HCT116 (cell line): ENCODE measurements around the gene AGL. TPM values are rescaled to one million over a fixed set of nuclear protein-coding genes. Genes with fewer than 3 reads are reported as not detected.

Experiments used
- ATAC-seq: fragments of 200-7000 bp; cut with Tn5 transposase; 2 replicates; pipeline ENCODE4 v1.9.1; 2020; ENCODE audit warnings: mild to moderate bottlenecking, moderate library complexity
- BruUV-seq: library from RNA; stranded (reverse); fragments of 400-500 nt; replicated peaks from 2 replicates; lab custom pipeline; 2021; lab: Mats Ljungman, UMichigan
- CTCF ChIA-PET: fragments of 300-600 bp; sonication (Branson Sonifier 250); formaldehyde crosslinking; loops from one replicate; lab custom pipeline; 2021; ENCODE audit warnings: antibody characterized with exemption; lab: Charles Lee
- POLR2A ChIA-PET: fragments of 300-600, 350-600 bp; sonication (Branson Sonifier 250); formaldehyde crosslinking; loops from one replicate; lab custom pipeline; 2021; ENCODE audit warnings: antibody characterized with exemption; lab: Charles Lee
- RAD21 ChIA-PET, 2 experiments: fragments of 300-600 bp; sonication (Branson Sonifier 250); formaldehyde crosslinking; loops; one replicate each; lab custom pipeline; 2023; ENCODE audit warnings: low total read pairs in 2 of 2; ENCODE audit not compliant: uncharacterized antibody in 2 of 2, unreplicated experiment in 2 of 2, low non-redundant PET in 1 of 2; lab: Charles Lee
- DNase-seq: peaks from one replicate; pipeline ENCODE4 v3.0.0-alpha.2; 2010; ENCODE audit warnings: low read depth, low spot score
- H2AFZ ChIP-seq: fragments of 200-600 bp; shearing (Covaris generic), sonication (generic); 2 replicates; pipeline ENCODE4 v1.6.1; 2017; ENCODE audit warnings: low read depth, mixed run types, mixed read lengths, antibody characterized with exemption, low read length; ENCODE audit not compliant: poor library complexity, severe bottlenecking
- H3K27ac ChIP-seq: 2 replicates; pipeline ENCODE4 v1.5.1; 2012; ENCODE audit warnings: low read depth, low read length
- H3K27me3 ChIP-seq: fragments of 200-600 bp; sonication (generic); 2 replicates; pipeline ENCODE4 v1.6.1; 2016; ENCODE audit warnings: mixed run types, low read length, mixed read lengths; ENCODE audit not compliant: insufficient read depth
- H3K36me3 ChIP-seq, 2 experiments: fragments of 200-500 bp in 1 of 2; fragments of 200-600 bp in 1 of 2; sonication (Bioruptor generic) in 1 of 2; sonication (generic) in 1 of 2; 2 replicates each; pipeline versions ENCODE4 v1.5.1 to v1.6.1; 2014 to 2016; ENCODE audit warnings: low read length in 2 of 2, inconsistent platforms in 1 of 2, mixed read lengths in 1 of 2, mixed run types in 1 of 2; ENCODE audit not compliant: insufficient read depth in 2 of 2, control insufficient read depth in 1 of 2
- H3K4me1 ChIP-seq, 2 experiments: fragments of 200-600 bp in 1 of 2; sonication (generic) in 1 of 2; 2 replicates each; pipeline versions ENCODE4 v1.5.1 to v1.6.1; 2012 to 2017; ENCODE audit warnings: low read length in 2 of 2, inconsistent platforms in 1 of 2, mild to moderate bottlenecking in 1 of 2, mixed read lengths in 1 of 2, mixed run types in 1 of 2, moderate library complexity in 1 of 2; ENCODE audit not compliant: insufficient read depth in 2 of 2, control insufficient read depth in 1 of 2
- H3K4me2 ChIP-seq: fragments of 200-600 bp; sonication (generic); 2 replicates; pipeline ENCODE4 v1.6.1; 2017; ENCODE audit warnings: mixed run types, low read length, mixed read lengths
- H3K4me3 ChIP-seq, 2 experiments: fragments of 200-600 bp in 1 of 2; sonication (generic) in 1 of 2; replicated peaks in 1 of 2; 2 replicates each; pipeline ENCODE4 v1.5.1; 2011 to 2016; ENCODE audit warnings: low read length in 2 of 2, control low read depth in 1 of 2, low read depth in 1 of 2, mild to moderate bottlenecking in 1 of 2, mixed read lengths in 1 of 2, mixed run types in 1 of 2
- H3K79me2 ChIP-seq: fragments of 200-600 bp; sonication (generic); 2 replicates; pipeline ENCODE4 v1.6.1; 2017; ENCODE audit warnings: mild to moderate bottlenecking, mixed run types, low read length, moderate library complexity, mixed read lengths; ENCODE audit not compliant: insufficient read depth
- H3K9ac ChIP-seq: fragments of 200-600 bp; sonication (generic); 2 replicates; pipeline ENCODE4 v1.6.1; 2016; ENCODE audit warnings: low read length, mixed read lengths
- H3K9me2 ChIP-seq: fragments of 200-600 bp; sonication (generic), shearing (Covaris generic); 2 replicates; pipeline ENCODE4 v1.6.1; 2017; ENCODE audit warnings: mixed run types, mild to moderate bottlenecking, moderate library complexity; ENCODE audit not compliant: insufficient read depth
- H3K9me3 ChIP-seq, 2 experiments: fragments of 200-500 bp in 1 of 2; fragments of 200-600 bp in 1 of 2; sonication (Bioruptor generic) in 1 of 2; sonication (generic) in 1 of 2; 2 replicates each; pipeline ENCODE4 v1.6.1; 2014 to 2017; ENCODE audit warnings: low read length in 2 of 2, mixed read lengths in 2 of 2, inconsistent platforms in 1 of 2, low read depth in 1 of 2, mild to moderate bottlenecking in 1 of 2, mixed run types in 1 of 2, moderate library complexity in 1 of 2; ENCODE audit not compliant: control insufficient read depth in 1 of 2, insufficient read depth in 1 of 2
- H4K20me1 ChIP-seq: fragments of 200-600 bp; sonication (generic), shearing (Covaris generic); 2 replicates; pipeline ENCODE4 v1.6.1; 2017; ENCODE audit warnings: mixed run types, mild to moderate bottlenecking, moderate library complexity; ENCODE audit not compliant: insufficient read depth
- MAX ChIP-seq: IDR thresholded peaks from 2 replicates; pipeline ENCODE4 v1.6.1; 2012
- POLR2AphosphoS5 ChIP-seq: IDR thresholded peaks from 2 replicates; pipeline ENCODE4 v1.6.1; 2011; ENCODE audit warnings: mild to moderate bottlenecking, low read depth, low read length, moderate library complexity
- SRF ChIP-seq: IDR thresholded peaks from 2 replicates; pipeline ENCODE4 v1.6.1; 2012; ENCODE audit warnings: low read depth
- intact Hi-C: fragments of 100-400 bp; cut with micrococcal nuclease; formaldehyde crosslinking; loops from 2 replicates; pipeline ENCODE4 v1.10.0; 2022
- total RNA-seq: library from RNA; stranded (reverse); gene quantifications from one replicate; pipeline ENCODE4 v1.2.1, GENCODE V29; 2021; ENCODE audit not compliant: unreplicated experiment

AGL gene
- total RNA-seq, 1 experiment from 2014 or later, result 19.4 TPM

GRCh38 chr1:99825098-99825497 is 25.1 kb upstream of the AGL start:
- H3K9me3 ChIP-seq, result no peaks in the 10 kb centered on the region
- intact Hi-C loops, result no loop called here
- no peaks in the 10 kb centered on the region for H3K9me2 ChIP-seq
- ATAC-seq, result no peak
- POLR2A ChIA-PET, result no interaction called here
- H2AFZ ChIP-seq, result no peak overlapping the region
- BruUV-seq, result no TSS peak
- CTCF ChIA-PET, result interaction anchor here (0.6 kb wide), 1 partner anchor 632 kb away, joined by 3 read pairs; no protein-coding TSS in a partner anchor
- no peak overlapping the region for H3K27ac ChIP-seq
- no peaks in the 10 kb centered on the region for H3K36me3 ChIP-seq
- RAD21 ChIA-PET, result no interaction called here
- H3K4me3 ChIP-seq, result no peak overlapping the region
- H3K79me2 ChIP-seq, result no peaks in the 10 kb centered on the region
- H3K27me3 ChIP-seq, result no peaks in the 10 kb centered on the region
- no peaks in the 10 kb centered on the region for H3K4me1 ChIP-seq
- no peak overlapping the region for H3K4me2 ChIP-seq
- H3K9ac ChIP-seq, result no peak overlapping the region
- DNase-seq, result no peak
- H4K20me1 ChIP-seq, result no peaks in the 10 kb centered on the region
- TF ChIP-seq MAX, result no peak

GRCh38 chr1:99825702-99826101 is 24.5 kb upstream of the AGL start:
- no peak overlapping the region for H3K27ac ChIP-seq
- TF ChIP-seq POLR2AphosphoS5 (no peak), SRF (no peak)
- ChIA-PET RAD21 (no interaction called here), POLR2A (no interaction called here), CTCF (interaction anchor here (0.6 kb wide), 1 partner anchor 631 kb away, joined by 3 read pairs; no protein-coding TSS in a partner anchor)
- H3K9me3 ChIP-seq, result no peaks in the 10 kb centered on the region
- BruUV-seq, result no TSS peak
- H3K9ac ChIP-seq, result no peak overlapping the region
- no peak overlapping the region for H2AFZ ChIP-seq
- ATAC-seq, result no peak
- no peaks in the 10 kb centered on the region for H3K79me2 ChIP-seq
- no peaks in the 10 kb centered on the region for H4K20me1 ChIP-seq
- DNase-seq, result no peak
- no peaks in the 10 kb centered on the region for H3K27me3 ChIP-seq
- no peak overlapping the region for H3K4me2 ChIP-seq
- H3K4me1 ChIP-seq, result no peaks in the 10 kb centered on the region
- intact Hi-C loops, result no loop called here
- H3K36me3 ChIP-seq, result no peaks in the 10 kb centered on the region
- no peaks in the 10 kb centered on the region for H3K9me2 ChIP-seq
- H3K4me3 ChIP-seq, result no peak overlapping the region
